Measurements from ENCODE around the gene HACL1. TPM values are rescaled to one million over a fixed set of nuclear protein-coding genes. Genes with fewer than 3 reads are reported as not detected.
"Not testable (repeated sequence)": the region's sequence is repeated elsewhere in the genome, so short reads cannot be mapped to it uniquely, and the experiment has no call there.

Gene HACL1
- total RNA-seq, 1 donor from 2014 or later, result 28.4 TPM

GRCh38 chr3:15606434-15606891 lies 5.1 kb upstream of the HACL1 start:
- ChIA-PET CTCF (no interaction called here), POLR2A (no interaction called here)
- peaks cover 26% of the 10 kb centered on the region for H3K36me3 Mint-ChIP-seq (ENCODE audit: low read depth)
- DNase-seq (no peak), ATAC-seq (ENCODE audit: low read depth) (no peak)
- H3K27me3 Mint-ChIP-seq, result no peaks in the 10 kb centered on the region
- no peak for TF ChIP-seq CTCF (IDR thresholded peaks at IDR 0.05)
- intact Hi-C loops (cut with micrococcal nuclease), result no loop called here
- no peak overlapping the region for H3K4me3 Mint-ChIP-seq
- peaks cover 15% of the 10 kb centered on the region for H3K4me1 Mint-ChIP-seq
- H3K27ac Mint-ChIP-seq, result no peak overlapping the region
- H3K9me3 Mint-ChIP-seq, result peaks cover 2% of the 10 kb centered on the region

GRCh38 chr3:15604584-15604983 lies 3.2 kb upstream of the HACL1 start:
- H3K4me3 Mint-ChIP-seq; H3K27ac Mint-ChIP-seq; DNase-seq; CTCF ChIA-PET; ATAC-seq (ENCODE audit: low read depth); H3K27me3 Mint-ChIP-seq; H3K9me3 Mint-ChIP-seq; intact Hi-C loops (cut with micrococcal nuclease): not testable (repeated sequence)
- peaks cover 41% of the 10 kb centered on the region for H3K36me3 Mint-ChIP-seq (ENCODE audit: low read depth)
- peaks cover 30% of the 10 kb centered on the region for H3K4me1 Mint-ChIP-seq
- POLR2A ChIA-PET, result interaction anchor here (0.6 kb wide), 1 partner anchor 163 kb away, joined by 4 read pairs; no protein-coding TSS in a partner anchor

- H3K4me3 Mint-ChIP-seq, result peak overlapping the region; percentile 94
- H3K36me3 Mint-ChIP-seq (ENCODE audit: low read depth), result peaks cover 54% of the 10 kb centered on the region
- H3K9me3 Mint-ChIP-seq; ATAC-seq (ENCODE audit: low read depth); DNase-seq; H3K27me3 Mint-ChIP-seq; CTCF ChIA-PET; intact Hi-C loops (cut with micrococcal nuclease); POLR2A ChIA-PET: not testable (repeated sequence)
- peaks cover 38% of the 10 kb centered on the region for H3K4me1 Mint-ChIP-seq
- H3K27ac Mint-ChIP-seq, result peak overlapping the region; percentile 98
Observed at GRCh38 chr3:15602816-15603215, 1.4 kb upstream of the HACL1 start.

GRCh38 chr3:15602146-15602536 lies 772 bp upstream of the HACL1 start:
- Mint-ChIP-seq H3K4me3 (peak overlapping the region; percentile 94), H3K9me3 (peaks cover 2% of the 10 kb centered on the region), H3K4me1 (peaks cover 38% of the 10 kb centered on the region), H3K36me3 (ENCODE audit: low read depth) (peaks cover 61% of the 10 kb centered on the region), H3K27me3 (no peaks in the 10 kb centered on the region), H3K27ac (peak overlapping the region; percentile 98)
- no peak for TF ChIP-seq CTCF (IDR thresholded peaks at IDR 0.05)
- ATAC-seq (ENCODE audit: low read depth) (no peak), DNase-seq (no peak)
- ChIA-PET POLR2A (interaction anchor here (0.6 to 1.9 kb wide), 11 partner anchors 10 to 910 kb away, joined by 3 to 6 read pairs (median 4); partner anchors contain the start of genes DPH3 and OXNAD1), CTCF (interaction anchor here (1.2 kb wide), 1 partner anchor 210 kb away, joined by 3 read pairs; no protein-coding TSS in a partner anchor)
- intact Hi-C loops (cut with micrococcal nuclease), result no loop called here

- Mint-ChIP-seq H3K4me1 (peaks cover 38% of the 10 kb centered on the region), H3K9me3 (peaks cover 2% of the 10 kb centered on the region), H3K27me3 (no peaks in the 10 kb centered on the region), H3K27ac (peak overlapping the region; percentile 98), H3K4me3 (peak overlapping the region; percentile 94), H3K36me3 (ENCODE audit: low read depth) (peaks cover 62% of the 10 kb centered on the region)
- TF ChIP-seq CTCF (IDR thresholded peaks at IDR 0.05), result no peak
- DNase-seq (no peak), ATAC-seq (ENCODE audit: low read depth) (peak; percentile 0)
- CTCF ChIA-PET, result interaction anchor here (1.2 kb wide), 1 partner anchor 211 kb away, joined by 3 read pairs; no protein-coding TSS in a partner anchor
- intact Hi-C loops (cut with micrococcal nuclease), result loop anchor here (1.0 to 2.0 kb wide), 11 partner anchors 45 to 950 kb away; partner anchors contain the start of genes CAPN7, CCDC174, EAF1 and METTL6
- POLR2A ChIA-PET, result interaction anchor here (1.1 to 1.9 kb wide), 8 partner anchors 26 to 949 kb away, joined by 4 to 5 read pairs (median 4); partner anchors contain the start of genes CCDC174, DPH3 and OXNAD1
Observed at GRCh38 chr3:15601046-15601398, 347 bp downstream of the HACL1 start.

GRCh38 chr3:15595955-15596354 lies 5.4 kb downstream of the HACL1 start:
- Mint-ChIP-seq H3K36me3 (ENCODE audit: low read depth) (peaks cover 51% of the 10 kb centered on the region), H3K27ac (no peak overlapping the region), H3K4me3 (no peak overlapping the region), H3K9me3 (no peaks in the 10 kb centered on the region), H3K27me3 (no peaks in the 10 kb centered on the region), H3K4me1 (peaks cover 19% of the 10 kb centered on the region)
- no peak for DNase-seq
- ATAC-seq (ENCODE audit: low read depth), result no peak
- POLR2A ChIA-PET, result no interaction called here
- no peak for TF ChIP-seq CTCF (IDR thresholded peaks at IDR 0.05)
- CTCF ChIA-PET, result no interaction called here
- intact Hi-C loops (cut with micrococcal nuclease), result no loop called here
